GM21390 (cell line): ENCODE data around the gene PRKN.

Experiments used
- ATAC-seq: cut with Tn5 transposase; IDR thresholded peaks from one replicate; pipeline ENCODE4 v1.9.1; 2021; ENCODE audit not compliant: unreplicated experiment

The PRKN gene

GRCh38 chr6:161378115-161378514 lies 1349.5 kb downstream of the PRKN start:
- no peak for ATAC-seq

GRCh38 chr6:161377116-161377515 lies 1350.5 kb downstream of the PRKN start:
- ATAC-seq: no peak

- ATAC-seq: no peak
Measured at GRCh38 chr6:161376367-161376766, 1351.2 kb downstream of the PRKN start.

- ATAC-seq: no peak
Measured at GRCh38 chr6:161374971-161375873, 1352.3 kb downstream of the PRKN start.

GRCh38 chr6:161373905-161374451 lies 1353.6 kb downstream of the PRKN start:
- peak; percentile 51 for ATAC-seq

GRCh38 chr6:161372422-161372793 lies 1355.2 kb downstream of the PRKN start:
- no peak for ATAC-seq

GRCh38 chr6:161370880-161371279 lies 1356.7 kb downstream of the PRKN start:
- peak; percentile 88 for ATAC-seq

GRCh38 chr6:161369339-161369738 lies 1358.2 kb downstream of the PRKN start:
- no peak for ATAC-seq

GRCh38 chr6:161368514-161368913 lies 1359.1 kb downstream of the PRKN start:
- ATAC-seq: no peak

GRCh38 chr6:161367472-161367871 lies 1360.1 kb downstream of the PRKN start:
- no peak for ATAC-seq

GRCh38 chr6:161366301-161366923 lies 1361.2 kb downstream of the PRKN start:
- ATAC-seq: no peak

GRCh38 chr6:161365633-161366032 lies 1361.9 kb downstream of the PRKN start:
- no peak for ATAC-seq

GRCh38 chr6:161363286-161363685 lies 1364.3 kb downstream of the PRKN start:
- no peak for ATAC-seq

- no peak for ATAC-seq
Measured at GRCh38 chr6:161362266-161362665, 1365.3 kb downstream of the PRKN start.

- no peak for ATAC-seq
Measured at GRCh38 chr6:161361529-161361928, 1366.0 kb downstream of the PRKN start.

- ATAC-seq: no peak
Measured at GRCh38 chr6:161360520-161360919, 1367.0 kb downstream of the PRKN start.

GRCh38 chr6:161359618-161359945 lies 1368.0 kb downstream of the PRKN start:
- ATAC-seq: no peak

GRCh38 chr6:161356167-161356854 lies 1371.3 kb downstream of the PRKN start:
- no peak for ATAC-seq

GRCh38 chr6:161355696-161356095 lies 1371.9 kb downstream of the PRKN start:
- no peak for ATAC-seq

- ATAC-seq: no peak
Measured at GRCh38 chr6:161354956-161355355, 1372.6 kb downstream of the PRKN start.

GRCh38 chr6:161354276-161354840 lies 1373.2 kb downstream of the PRKN start:
- ATAC-seq: no peak
